Endodermal cell (in vitro differentiated cells): ENCODE measurements around the gene ARHGEF10L. TPM values are rescaled to one million over a fixed set of nuclear protein-coding genes. Genes with fewer than 3 reads are reported as not detected.

Source experiments
- DNase-seq: peaks from one replicate; pipeline ENCODE4 v3.0.0-alpha.2; 2017
- H3K27ac ChIP-seq: 2 replicates; pipeline ENCODE4 v1.5.1; 2013; ENCODE audit warnings: mild to moderate bottlenecking, low read depth, low read length, moderate library complexity
- H3K27me3 ChIP-seq: 2 replicates; pipeline ENCODE4 v1.6.1; 2013; ENCODE audit warnings: mild to moderate bottlenecking, low read length, moderate library complexity; ENCODE audit not compliant: insufficient read depth, control insufficient read depth, poor library complexity, severe bottlenecking
- H3K36me3 ChIP-seq: 2 replicates; pipeline ENCODE4 v1.7.0; 2013; ENCODE audit warnings: mild to moderate bottlenecking, low read length, moderate library complexity; ENCODE audit not compliant: control insufficient read depth, insufficient read depth
- H3K4me1 ChIP-seq: one replicate; pipeline ENCODE4 v1.7.0; 2013; ENCODE audit warnings: low read length; ENCODE audit not compliant: control insufficient read depth, insufficient read depth
- H3K4me3 ChIP-seq: 2 replicates; pipeline ENCODE4 v1.5.1; 2013; ENCODE audit warnings: mild to moderate bottlenecking, low read length, moderate library complexity
- H3K9ac ChIP-seq: 2 replicates; pipeline ENCODE4 v1.6.1; 2013; ENCODE audit warnings: mild to moderate bottlenecking, low read length, moderate library complexity; ENCODE audit not compliant: poor library complexity, severe bottlenecking; ENCODE audit errors: extremely low read depth
- H3K9me3 ChIP-seq: 2 replicates; pipeline ENCODE4 v1.6.1; 2013; ENCODE audit warnings: mild to moderate bottlenecking, low read length, moderate library complexity; ENCODE audit not compliant: control insufficient read depth
- H3K27ac Mint-ChIP-seq: 2 replicates; pipeline ENCODE4 v1.8.0; 2020; ENCODE audit warnings: mixed read lengths
- H3K27me3 Mint-ChIP-seq: 2 replicates; pipeline ENCODE4 v1.8.0; 2021; ENCODE audit warnings: mild to moderate bottlenecking, mixed read lengths; ENCODE audit not compliant: insufficient read depth
- H3K36me3 Mint-ChIP-seq: 2 replicates; pipeline ENCODE4 v1.8.0; 2020; ENCODE audit warnings: low read depth, mixed read lengths
- H3K4me1 Mint-ChIP-seq: 2 replicates; pipeline ENCODE4 v1.8.0; 2020; ENCODE audit warnings: mixed read lengths
- H3K4me3 Mint-ChIP-seq: 2 replicates; pipeline ENCODE4 v1.8.0; 2020; ENCODE audit warnings: mild to moderate bottlenecking, moderate library complexity, mixed read lengths
- H3K9me3 Mint-ChIP-seq: 2 replicates; pipeline ENCODE4 v1.8.0; 2020; ENCODE audit warnings: mild to moderate bottlenecking, mixed read lengths
- WGBS, 2 experiments: methylation state at CpG; one replicate each; pipeline versions ENCODE4 v1.1.5 to v1.1.7; 2013; ENCODE audit warnings: missing lambda C conversion rate in 2 of 2, mixed read lengths in 1 of 2; ENCODE audit not compliant: insufficient coverage in 1 of 2, insufficient read length in 1 of 2; 5-methylcytosine and 5-hydroxymethylcytosine counted together
- total RNA-seq, 2 donors: library from RNA; stranded (reverse); fragmentation: NEBNext Ultra II Directional in 1 of 2; extraction: Animal tissue kit (Norgen Biotek cat#: 25700) in 1 of 2; gene quantifications; 2 replicates in 1 of 2; 3 replicates in 1 of 2; pipeline ENCODE4 v1.2.1, GENCODE V29; 2021
- TF ChIP-seq, protein P1 (sequence below): fragments of 200-600 bp; sonication (generic); conservative IDR thresholded peaks from 2 replicates; pipeline ENCODE4 v1.5.0; 2021; ENCODE audit warnings: antibody characterized with exemption, mild to moderate bottlenecking

ARHGEF10L gene
- total RNA-seq, 2 donors from 2014 or later = 5.2 to 10.5 TPM

DNA sequence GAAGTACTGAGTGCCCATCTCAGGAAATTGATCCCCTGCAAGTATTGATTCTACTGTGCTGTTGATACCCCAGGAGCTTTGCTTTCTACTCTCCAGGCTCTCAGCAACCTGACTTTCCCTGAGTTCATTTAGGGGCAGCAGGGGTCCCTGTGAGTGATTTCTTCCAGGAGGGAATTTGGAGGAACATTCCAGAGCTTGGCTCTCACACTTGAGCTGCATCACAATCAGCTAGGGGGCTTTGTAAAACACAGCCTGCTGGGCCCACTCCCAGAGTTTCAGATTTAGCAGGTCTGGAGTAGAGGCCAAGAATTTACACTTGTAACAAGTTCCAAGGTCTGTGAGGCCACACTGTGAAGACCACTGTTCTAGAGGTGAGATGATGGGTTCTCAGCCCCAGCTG, 199.6 kb downstream of the ARHGEF10L start:
- H3K4me1 ChIP-seq = no peaks in the 10 kb centered on the region
- H3K27ac Mint-ChIP-seq = no peak overlapping the region
- no peak overlapping the region for H3K4me3 Mint-ChIP-seq
- H3K36me3 ChIP-seq = no peaks in the 10 kb centered on the region
- H3K27ac ChIP-seq = no peak overlapping the region
- H3K4me3 ChIP-seq = no peak overlapping the region
- no peak overlapping the region for H3K9ac ChIP-seq
- H3K9me3 ChIP-seq = no peaks in the 10 kb centered on the region
- peak; percentile 80 for DNase-seq
- peaks cover 12% of the 10 kb centered on the region for H3K27me3 Mint-ChIP-seq
- no peaks in the 10 kb centered on the region for H3K4me1 Mint-ChIP-seq
- H3K36me3 Mint-ChIP-seq = no peaks in the 10 kb centered on the region
- no peaks in the 10 kb centered on the region for H3K9me3 Mint-ChIP-seq
- H3K27me3 ChIP-seq = no peaks in the 10 kb centered on the region
- TF ChIP-seq, protein P1, sequence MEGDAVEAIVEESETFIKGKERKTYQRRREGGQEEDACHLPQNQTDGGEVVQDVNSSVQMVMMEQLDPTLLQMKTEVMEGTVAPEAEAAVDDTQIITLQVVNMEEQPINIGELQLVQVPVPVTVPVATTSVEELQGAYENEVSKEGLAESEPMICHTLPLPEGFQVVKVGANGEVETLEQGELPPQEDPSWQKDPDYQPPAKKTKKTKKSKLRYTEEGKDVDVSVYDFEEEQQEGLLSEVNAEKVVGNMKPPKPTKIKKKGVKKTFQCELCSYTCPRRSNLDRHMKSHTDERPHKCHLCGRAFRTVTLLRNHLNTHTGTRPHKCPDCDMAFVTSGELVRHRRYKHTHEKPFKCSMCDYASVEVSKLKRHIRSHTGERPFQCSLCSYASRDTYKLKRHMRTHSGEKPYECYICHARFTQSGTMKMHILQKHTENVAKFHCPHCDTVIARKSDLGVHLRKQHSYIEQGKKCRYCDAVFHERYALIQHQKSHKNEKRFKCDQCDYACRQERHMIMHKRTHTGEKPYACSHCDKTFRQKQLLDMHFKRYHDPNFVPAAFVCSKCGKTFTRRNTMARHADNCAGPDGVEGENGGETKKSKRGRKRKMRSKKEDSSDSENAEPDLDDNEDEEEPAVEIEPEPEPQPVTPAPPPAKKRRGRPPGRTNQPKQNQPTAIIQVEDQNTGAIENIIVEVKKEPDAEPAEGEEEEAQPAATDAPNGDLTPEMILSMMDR = no peak

DNA sequence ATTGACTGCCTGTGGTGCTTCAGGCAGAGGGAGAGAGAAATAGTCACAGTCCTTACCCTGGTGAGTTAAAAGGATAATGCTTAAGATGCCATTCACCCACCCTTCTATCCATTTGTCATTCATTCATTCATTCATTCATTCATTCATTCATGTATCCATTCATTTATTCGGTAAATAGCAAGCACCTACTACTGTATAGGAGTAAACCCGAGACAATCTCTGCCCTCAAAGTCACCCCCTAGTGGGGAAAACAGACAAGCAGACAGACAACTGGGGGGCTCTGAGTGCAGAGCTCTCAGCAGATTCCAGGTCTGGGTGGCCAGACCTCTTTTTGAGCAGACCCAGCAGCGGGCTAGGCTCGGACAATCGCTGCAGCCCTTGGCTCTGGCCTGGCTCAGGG, 201.6 kb downstream of the ARHGEF10L start:
- H3K9me3 ChIP-seq = no peaks in the 10 kb centered on the region
- peak; percentile 67 for DNase-seq
- TF ChIP-seq, protein P1 = peak; percentile 63
- no peak overlapping the region for H3K27ac ChIP-seq
- no peaks in the 10 kb centered on the region for H3K27me3 ChIP-seq
- H3K4me1 ChIP-seq = no peaks in the 10 kb centered on the region
- WGBS, 2 experiments = 92 to 97% methylated on average over 4 to 5 of the region's 5 CpGs
- no peak overlapping the region for H3K27ac Mint-ChIP-seq
- H3K4me1 Mint-ChIP-seq = no peaks in the 10 kb centered on the region
- H3K4me3 ChIP-seq = no peak overlapping the region
- H3K4me3 Mint-ChIP-seq = no peak overlapping the region
- peaks cover 12% of the 10 kb centered on the region for H3K27me3 Mint-ChIP-seq
- no peak overlapping the region for H3K9ac ChIP-seq
- no peaks in the 10 kb centered on the region for H3K36me3 ChIP-seq
- H3K9me3 Mint-ChIP-seq = no peaks in the 10 kb centered on the region
- H3K36me3 Mint-ChIP-seq = no peaks in the 10 kb centered on the region

DNA sequence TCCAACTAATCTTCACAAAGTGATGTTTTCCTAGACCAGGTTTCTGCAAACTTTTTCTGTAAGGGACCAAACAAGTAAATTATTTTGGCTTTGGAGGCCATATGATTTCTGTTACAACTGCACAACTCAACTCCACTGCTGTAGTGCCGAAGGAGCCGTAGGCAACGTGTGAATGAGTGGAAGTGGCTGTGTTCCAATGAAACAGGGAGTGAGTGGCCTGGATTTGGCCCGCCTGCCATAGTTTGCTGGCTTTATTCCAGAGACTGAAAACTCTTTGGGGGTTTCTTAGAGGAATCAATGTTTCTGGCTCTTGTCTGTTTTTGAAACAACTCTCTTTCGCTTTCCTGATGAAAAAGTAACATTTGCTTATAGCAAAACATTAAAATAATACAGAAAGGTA, 203.1 kb downstream of the ARHGEF10L start:
- TF ChIP-seq, protein P1 = no peak
- Histone ChIP-seq H3K27me3 (no peaks in the 10 kb centered on the region), H3K9ac (no peak overlapping the region), H3K27ac (no peak overlapping the region), H3K4me3 (no peak overlapping the region), H3K36me3 (no peaks in the 10 kb centered on the region), H3K4me1 (no peaks in the 10 kb centered on the region), H3K9me3 (no peaks in the 10 kb centered on the region)
- no peak for DNase-seq
- Mint-ChIP-seq H3K4me1 (no peaks in the 10 kb centered on the region), H3K4me3 (no peak overlapping the region), H3K27me3 (peaks cover 12% of the 10 kb centered on the region), H3K36me3 (no peaks in the 10 kb centered on the region), H3K9me3 (no peaks in the 10 kb centered on the region), H3K27ac (no peak overlapping the region)
- WGBS, 2 experiments = 88 to 100% methylated on average over 4 to 5 of the region's 5 CpGs
